H9 (cell line): Measurements from ENCODE around the gene ALAS1. TPM values are rescaled to one million over a fixed set of nuclear protein-coding genes. Genes with fewer than 3 reads are reported as not detected.

Experiments used
- DNase-seq: peaks from one replicate; pipeline ENCODE4 v3.0.0-alpha.2; 2017
- H2AFZ ChIP-seq: one replicate; pipeline ENCODE4 v1.6.1; 2013; ENCODE audit warnings: mild to moderate bottlenecking, low read length, control low read depth, moderate library complexity
- H2AK5ac ChIP-seq: 2 replicates; pipeline ENCODE4 v1.6.1; 2013; ENCODE audit warnings: low read length, control low read depth, mixed read lengths; ENCODE audit not compliant: insufficient read length
- H2BK120ac ChIP-seq: one replicate; pipeline ENCODE4 v1.6.1; 2013; ENCODE audit warnings: low read depth, mild to moderate bottlenecking, low read length, control low read depth, inconsistent platforms; ENCODE audit not compliant: poor library complexity, severe bottlenecking
- H2BK12ac ChIP-seq: 2 replicates; pipeline ENCODE4 v1.6.1; 2013; ENCODE audit warnings: low read length, control low read depth, mixed read lengths, low read depth; ENCODE audit not compliant: insufficient read length
- H2BK15ac ChIP-seq: 2 replicates; pipeline ENCODE4 v1.6.1; 2013; ENCODE audit warnings: low read depth, low read length, control low read depth
- H2BK20ac ChIP-seq: one replicate; pipeline ENCODE4 v1.6.1; 2013; ENCODE audit warnings: low read depth, mild to moderate bottlenecking, low read length, control low read depth, inconsistent platforms; ENCODE audit not compliant: poor library complexity, severe bottlenecking
- H2BK5ac ChIP-seq: 2 replicates; pipeline ENCODE4 v1.6.1; 2013; ENCODE audit warnings: low read length, control low read depth, mixed read lengths; ENCODE audit not compliant: insufficient read length
- H3K14ac ChIP-seq: 2 replicates; pipeline ENCODE4 v1.6.1; 2013; ENCODE audit warnings: low read length, control low read depth; ENCODE audit not compliant: insufficient read depth
- H3K18ac ChIP-seq: 2 replicates; pipeline ENCODE4 v1.6.1; 2013; ENCODE audit warnings: low read depth, mild to moderate bottlenecking, mixed read lengths, low read length, control low read depth; ENCODE audit not compliant: insufficient read length
- H3K23ac ChIP-seq: 2 replicates; pipeline ENCODE4 v1.6.1; 2013; ENCODE audit warnings: low read length, control low read depth, mixed read lengths, low read depth; ENCODE audit not compliant: insufficient read length
- H3K23me2 ChIP-seq: 2 replicates; pipeline ENCODE4 v1.6.1; 2013; ENCODE audit warnings: low read depth, mild to moderate bottlenecking, mixed read lengths, low read length, control low read depth; ENCODE audit not compliant: insufficient read length, poor library complexity, severe bottlenecking
- H3K27ac ChIP-seq: 2 replicates; pipeline ENCODE4 v1.5.1; 2013; ENCODE audit warnings: low read length, control low read depth, mixed read lengths, low read depth; ENCODE audit not compliant: insufficient read length
- H3K27me3 ChIP-seq: 2 replicates; pipeline ENCODE4 v1.6.1; 2013; ENCODE audit warnings: low read length, control low read depth, inconsistent platforms; ENCODE audit not compliant: insufficient read depth
- H3K4ac ChIP-seq: 2 replicates; pipeline ENCODE4 v1.6.1; 2013; ENCODE audit warnings: low read depth, mild to moderate bottlenecking, control low read depth, inconsistent platforms, low read length, moderate library complexity
- H3K4me1 ChIP-seq: 2 replicates; pipeline ENCODE4 v1.6.1; 2013; ENCODE audit warnings: low read length, control low read depth, inconsistent platforms; ENCODE audit not compliant: insufficient read depth
- H3K4me2 ChIP-seq: 2 replicates; pipeline ENCODE4 v1.6.1; 2013; ENCODE audit warnings: low read length, control low read depth, mixed read lengths; ENCODE audit not compliant: insufficient read length, insufficient read depth
- H3K56ac ChIP-seq: 2 replicates; pipeline ENCODE4 v1.6.1; 2013; ENCODE audit warnings: low read depth, mild to moderate bottlenecking, mixed read lengths, low read length, control low read depth; ENCODE audit not compliant: insufficient read length
- H3K79me1 ChIP-seq: 2 replicates; pipeline ENCODE4 v1.6.1; 2013; ENCODE audit warnings: low read depth, mild to moderate bottlenecking, moderate library complexity, low read length, control low read depth, inconsistent platforms; ENCODE audit not compliant: insufficient read depth, poor library complexity, severe bottlenecking
- H3K79me2 ChIP-seq: 2 replicates; pipeline ENCODE4 v1.6.1; 2013; ENCODE audit warnings: low read length, control low read depth, inconsistent platforms; ENCODE audit not compliant: insufficient read depth
- H3K9ac ChIP-seq: 2 replicates; pipeline ENCODE4 v1.6.1; 2013; ENCODE audit warnings: low read length, control low read depth, mixed read lengths; ENCODE audit not compliant: insufficient read length; ENCODE audit errors: extremely low read depth
- H3K9me3 ChIP-seq: one replicate; pipeline ENCODE4 v1.6.1; 2013; ENCODE audit warnings: low read depth, low read length, inconsistent platforms; ENCODE audit not compliant: control insufficient read depth
- H3T11ph ChIP-seq: one replicate; pipeline ENCODE4 v1.6.1; 2013; ENCODE audit warnings: mild to moderate bottlenecking, low read length, control low read depth, inconsistent platforms
- H4K20me1 ChIP-seq: one replicate; pipeline ENCODE4 v1.6.1; 2013; ENCODE audit not compliant: control insufficient read depth, insufficient read length, insufficient read depth
- H4K5ac ChIP-seq: 2 replicates; pipeline ENCODE4 v1.6.1; 2013; ENCODE audit warnings: low read depth, mild to moderate bottlenecking, mixed read lengths, low read length, control low read depth; ENCODE audit not compliant: insufficient read length
- H4K8ac ChIP-seq: replicated peaks from 2 replicates; pipeline ENCODE4 v1.6.1; 2013; ENCODE audit warnings: low read length, control low read depth, mixed read lengths, low read depth; ENCODE audit not compliant: insufficient read length
- H4K91ac ChIP-seq: 2 replicates; pipeline ENCODE4 v1.6.1; 2013; ENCODE audit warnings: low read depth, mild to moderate bottlenecking, moderate library complexity, mixed read lengths, low read length, control low read depth; ENCODE audit not compliant: insufficient read length
- H3K27ac Mint-ChIP-seq, 3 experiments: 2 replicates in 2 of 3; 3 replicates in 1 of 3; pipeline ENCODE4 v1.8.0; 2020 to 2021; ENCODE audit warnings: mixed read lengths in 3 of 3, mild to moderate bottlenecking in 1 of 3, moderate library complexity in 1 of 3
- H3K27me3 Mint-ChIP-seq: 2 replicates; pipeline ENCODE4 v1.8.0; 2021; ENCODE audit warnings: low read depth, mild to moderate bottlenecking, moderate library complexity, mixed read lengths
- H3K36me3 Mint-ChIP-seq, 3 experiments: 2 replicates in 2 of 3; 3 replicates in 1 of 3; pipeline ENCODE4 v1.8.0; 2020 to 2021; ENCODE audit warnings: low read depth in 3 of 3, mixed read lengths in 3 of 3; ENCODE audit not compliant: insufficient read depth in 1 of 3
- H3K4me1 Mint-ChIP-seq, 2 experiments: 2 replicates each; pipeline ENCODE4 v1.8.0; 2020; ENCODE audit warnings: mixed read lengths in 2 of 2
- H3K4me3 Mint-ChIP-seq, 2 experiments: 2 replicates in 1 of 2; 3 replicates in 1 of 2; pipeline ENCODE4 v1.8.0; 2020 to 2021; ENCODE audit warnings: mild to moderate bottlenecking in 2 of 2, mixed read lengths in 2 of 2, moderate library complexity in 1 of 2
- H3K9me3 Mint-ChIP-seq, 2 experiments: 2 replicates in 1 of 2; 3 replicates in 1 of 2; pipeline ENCODE4 v1.8.0; 2020; ENCODE audit warnings: mild to moderate bottlenecking in 2 of 2, mixed read lengths in 2 of 2, moderate library complexity in 1 of 2
- WGBS: extraction: QIAGEN DNeasy Blood & Tissue Kit; methylation state at CpG from one replicate; pipeline ENCODE4 v1.1.7; 2013; ENCODE audit warnings: missing lambda C conversion rate, low lambda C conversion rate, mixed read lengths; ENCODE audit not compliant: insufficient read length; ENCODE audit errors: extremely low coverage; 5-methylcytosine and 5-hydroxymethylcytosine counted together
- total RNA-seq: library from RNA; stranded (reverse); gene quantifications from 2 replicates; pipeline ENCODE4 v1.2.1, GENCODE V29; 2021
- TF ChIP-seq, protein P1 (sequence below): fragments of 200-600 bp; sonication (generic); conservative IDR thresholded peaks from 3 replicates; pipeline ENCODE4 v1.8.0; 2021; ENCODE audit warnings: antibody characterized with exemption, mild to moderate bottlenecking

The ALAS1 gene
- total RNA-seq, 1 experiment from 2014 or later = 39.1 TPM

DNA sequence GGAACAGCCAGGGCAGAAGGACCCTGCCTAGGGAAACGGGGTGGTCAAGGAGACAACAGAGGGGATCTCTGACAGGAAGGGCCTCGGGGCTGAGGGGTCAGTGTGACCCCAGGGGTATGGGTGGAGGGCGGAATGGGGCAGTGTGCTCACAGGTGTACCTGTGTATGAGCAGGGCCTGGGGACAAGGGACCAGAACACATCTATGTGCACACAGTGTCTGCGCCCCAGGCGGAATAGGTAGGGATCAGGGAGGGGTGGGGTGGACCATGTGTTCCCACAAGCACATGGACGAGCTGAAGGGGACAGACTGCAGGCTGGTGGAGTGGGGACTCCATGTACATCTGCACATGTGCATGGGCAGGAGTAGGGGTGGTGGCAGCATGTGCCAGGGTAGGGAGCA, 32.5 kb downstream of the ALAS1 start:
- no peak for DNase-seq
- peaks cover 0 to 16% of the 10 kb centered on the region in 2 experiments; a peak in 3 of 4 replicates for H3K4me1 Mint-ChIP-seq
- Histone ChIP-seq H3K4me1 (no peaks in the 10 kb centered on the region), H3K4me2 (no peak overlapping the region), H3K9ac (no peak overlapping the region), H3T11ph (no peak overlapping the region), H3K27ac (no peak overlapping the region), H2BK12ac (no peak overlapping the region), H2AK5ac (no peak overlapping the region), H2BK120ac (no peak overlapping the region), H3K79me2 (no peaks in the 10 kb centered on the region), H3K23me2 (no peaks in the 10 kb centered on the region), H4K20me1 (no peaks in the 10 kb centered on the region), H4K5ac (no peak overlapping the region), H4K8ac (no peak overlapping the region), H3K56ac (no peak overlapping the region), H3K27me3 (no peaks in the 10 kb centered on the region), H3K4ac (no peak overlapping the region), H3K79me1 (no peaks in the 10 kb centered on the region), H3K23ac (no peak overlapping the region), H3K18ac (no peak overlapping the region), H2BK20ac (no peak overlapping the region), H2BK5ac (no peak overlapping the region), H4K91ac (no peak overlapping the region), H2BK15ac (no peak overlapping the region), H2AFZ (no peak overlapping the region), H3K9me3 (no peaks in the 10 kb centered on the region), H3K14ac (no peak overlapping the region)
- no peaks in the 10 kb centered on the region; a peak in 1 of 5 replicates for H3K9me3 Mint-ChIP-seq
- H3K27ac Mint-ChIP-seq = no peak overlapping the region; a peak in 1 of 7 replicates
- no CpG with 5 or more reads among the region's 6 CpGs for WGBS
- H3K36me3 Mint-ChIP-seq = peaks cover 12 to 34% (median 32%) of the 10 kb centered on the region in 3 experiments
- no peaks in the 10 kb centered on the region; the same call in 1 of the 2 replicates for H3K27me3 Mint-ChIP-seq
- TF ChIP-seq, protein P1, sequence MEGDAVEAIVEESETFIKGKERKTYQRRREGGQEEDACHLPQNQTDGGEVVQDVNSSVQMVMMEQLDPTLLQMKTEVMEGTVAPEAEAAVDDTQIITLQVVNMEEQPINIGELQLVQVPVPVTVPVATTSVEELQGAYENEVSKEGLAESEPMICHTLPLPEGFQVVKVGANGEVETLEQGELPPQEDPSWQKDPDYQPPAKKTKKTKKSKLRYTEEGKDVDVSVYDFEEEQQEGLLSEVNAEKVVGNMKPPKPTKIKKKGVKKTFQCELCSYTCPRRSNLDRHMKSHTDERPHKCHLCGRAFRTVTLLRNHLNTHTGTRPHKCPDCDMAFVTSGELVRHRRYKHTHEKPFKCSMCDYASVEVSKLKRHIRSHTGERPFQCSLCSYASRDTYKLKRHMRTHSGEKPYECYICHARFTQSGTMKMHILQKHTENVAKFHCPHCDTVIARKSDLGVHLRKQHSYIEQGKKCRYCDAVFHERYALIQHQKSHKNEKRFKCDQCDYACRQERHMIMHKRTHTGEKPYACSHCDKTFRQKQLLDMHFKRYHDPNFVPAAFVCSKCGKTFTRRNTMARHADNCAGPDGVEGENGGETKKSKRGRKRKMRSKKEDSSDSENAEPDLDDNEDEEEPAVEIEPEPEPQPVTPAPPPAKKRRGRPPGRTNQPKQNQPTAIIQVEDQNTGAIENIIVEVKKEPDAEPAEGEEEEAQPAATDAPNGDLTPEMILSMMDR = no peak
- H3K4me3 Mint-ChIP-seq = no peak overlapping the region
